Amniotic epithelial cell (primary cell): ENCODE results near the gene LCN12.

ENCODE experiments used
- DNase-seq: peaks from one replicate; pipeline ENCODE4 v3.0.0-alpha.2; 2010; ENCODE audit warnings: low read depth

The LCN12 gene

GRCh38 chr9:136927343-136928271 lies 24.5 kb upstream of the LCN12 start:
- DNase-seq: peak; percentile 77

- DNase-seq: no peak
Observed at GRCh38 chr9:136928591-136928990, 23.5 kb upstream of the LCN12 start.

GRCh38 chr9:136930014-136930413 lies 22.1 kb upstream of the LCN12 start:
- DNase-seq: no peak

GRCh38 chr9:136931611-136932130 lies 20.4 kb upstream of the LCN12 start:
- DNase-seq: no peak

GRCh38 chr9:136934277-136934676 lies 17.8 kb upstream of the LCN12 start:
- DNase-seq: no peak

- DNase-seq: no peak
Observed at GRCh38 chr9:136935651-136936050, 16.4 kb upstream of the LCN12 start.

- no peak for DNase-seq
Observed at GRCh38 chr9:136936645-136937170, 15.4 kb upstream of the LCN12 start.

GRCh38 chr9:136937186-136938001 lies 14.7 kb upstream of the LCN12 start:
- no peak for DNase-seq

- no peak for DNase-seq
Observed at GRCh38 chr9:136939431-136939995, 12.6 kb upstream of the LCN12 start.

GRCh38 chr9:136939996-136940525 lies 12.0 kb upstream of the LCN12 start:
- DNase-seq: no peak

GRCh38 chr9:136940526-136941230 lies 11.4 kb upstream of the LCN12 start:
- DNase-seq: no peak

GRCh38 chr9:136941231-136942111 lies 10.6 kb upstream of the LCN12 start:
- DNase-seq: no peak

- DNase-seq: no peak
Observed at GRCh38 chr9:136942112-136942880, 9.8 kb upstream of the LCN12 start.

- no peak for DNase-seq
Observed at GRCh38 chr9:136942881-136943230, 9.2 kb upstream of the LCN12 start.

- DNase-seq: peak; percentile 5
Observed at GRCh38 chr9:136943291-136944211, 8.5 kb upstream of the LCN12 start.

GRCh38 chr9:136944212-136944518 lies 7.9 kb upstream of the LCN12 start:
- DNase-seq: peak; percentile 29

- peak; percentile 80 for DNase-seq
Observed at GRCh38 chr9:136944519-136945332, 7.3 kb upstream of the LCN12 start, which contains the start of the genes C8G and FBXW5. TSS of gene C8G (plus strand) at chr9:136945243. CDS start at chr9:136945321, 78 bp downstream. TSS of gene FBXW5 (minus strand) at chr9:136944738. CDS start at chr9:136944083, 655 bp downstream.
